Sigmoid colon (tissue), 4 donors: Measurements from ENCODE around the gene EIF1AD.

Experiments used
- CTCF ChIP-seq, 4 experiments: fragments of 450-650 bp in 3 of 4; fragments of 200-600 bp in 1 of 4; IDR thresholded peaks; one replicate each; pipeline ENCODE4 v1.5.1; 2016 to 2019; ENCODE audit warnings: antibody characterized with exemption in 4 of 4, mild to moderate bottlenecking in 3 of 4, moderate library complexity in 2 of 4
- POLR2AphosphoS5 ChIP-seq, 4 donors: sonication (generic); formaldehyde crosslinking; IDR thresholded peaks; one replicate each; pipeline ENCODE4 v1.6.1; 2017; ENCODE audit warnings: antibody characterized with exemption in 4 of 4

- no peak for TF ChIP-seq POLR2AphosphoS5 (IDR thresholded peaks at IDR 0.05)
- TF ChIP-seq CTCF (IDR thresholded peaks at IDR 0.05), result no peak
Observed at GRCh38 chr11:65958774-65959420, 43.1 kb downstream of the EIF1AD start.
